ENCODE measurements around the gene SLC11A1.

DNA sequence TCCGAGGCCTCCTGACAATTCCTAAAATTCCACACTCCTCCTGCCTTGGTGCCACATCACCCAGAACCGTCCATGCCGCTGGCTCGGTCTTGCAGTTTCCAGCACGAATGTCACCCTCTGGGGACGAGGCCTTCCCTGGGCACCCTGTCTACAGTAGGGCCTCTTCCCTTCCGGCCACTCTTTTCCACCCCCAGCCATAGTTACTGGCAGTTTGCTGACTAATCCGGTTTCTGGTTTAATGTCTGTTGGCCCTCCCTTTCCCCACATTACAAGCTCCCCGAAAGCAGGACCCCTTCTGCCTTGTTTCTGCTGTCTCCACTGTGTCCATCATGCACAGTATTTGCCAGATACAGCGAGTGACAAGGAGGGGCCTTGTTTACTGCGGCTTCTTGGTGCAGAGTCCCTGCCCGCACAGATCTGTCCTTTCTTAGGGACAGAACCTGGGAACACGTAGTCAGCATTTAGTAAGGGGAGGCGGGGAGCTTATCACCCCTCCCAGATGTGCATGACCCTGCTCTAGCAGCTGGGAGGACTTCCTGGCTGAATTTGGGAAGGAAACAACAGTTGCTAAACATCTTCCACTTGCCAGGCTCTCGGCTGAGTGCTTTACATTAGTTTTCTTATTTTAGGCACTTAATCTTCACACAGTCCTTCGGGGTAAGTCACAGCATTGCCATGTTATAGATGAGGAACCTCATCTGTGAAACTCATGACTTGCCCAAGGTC is 49.0 kb upstream of the SLC11A1 start:
- no peak for TF ChIP-seq POLR2A (IDR thresholded peaks at IDR 0.05)
- TF ChIP-seq, protein P1, sequence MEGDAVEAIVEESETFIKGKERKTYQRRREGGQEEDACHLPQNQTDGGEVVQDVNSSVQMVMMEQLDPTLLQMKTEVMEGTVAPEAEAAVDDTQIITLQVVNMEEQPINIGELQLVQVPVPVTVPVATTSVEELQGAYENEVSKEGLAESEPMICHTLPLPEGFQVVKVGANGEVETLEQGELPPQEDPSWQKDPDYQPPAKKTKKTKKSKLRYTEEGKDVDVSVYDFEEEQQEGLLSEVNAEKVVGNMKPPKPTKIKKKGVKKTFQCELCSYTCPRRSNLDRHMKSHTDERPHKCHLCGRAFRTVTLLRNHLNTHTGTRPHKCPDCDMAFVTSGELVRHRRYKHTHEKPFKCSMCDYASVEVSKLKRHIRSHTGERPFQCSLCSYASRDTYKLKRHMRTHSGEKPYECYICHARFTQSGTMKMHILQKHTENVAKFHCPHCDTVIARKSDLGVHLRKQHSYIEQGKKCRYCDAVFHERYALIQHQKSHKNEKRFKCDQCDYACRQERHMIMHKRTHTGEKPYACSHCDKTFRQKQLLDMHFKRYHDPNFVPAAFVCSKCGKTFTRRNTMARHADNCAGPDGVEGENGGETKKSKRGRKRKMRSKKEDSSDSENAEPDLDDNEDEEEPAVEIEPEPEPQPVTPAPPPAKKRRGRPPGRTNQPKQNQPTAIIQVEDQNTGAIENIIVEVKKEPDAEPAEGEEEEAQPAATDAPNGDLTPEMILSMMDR (IDR thresholded peaks at IDR 0.05): no peak
